HG03064 (cell line): ENCODE data around the gene KRTAP10-5.
"Not testable (repeated sequence)": the region's sequence is repeated elsewhere in the genome, so short reads cannot be mapped to it uniquely, and the experiment has no call there.

Source experiments
- ATAC-seq: cut with Tn5 transposase; IDR thresholded peaks from one replicate; pipeline ENCODE4 v1.9.1; 2021; ENCODE audit warnings: low read depth; ENCODE audit not compliant: unreplicated experiment

Gene KRTAP10-5

DNA sequence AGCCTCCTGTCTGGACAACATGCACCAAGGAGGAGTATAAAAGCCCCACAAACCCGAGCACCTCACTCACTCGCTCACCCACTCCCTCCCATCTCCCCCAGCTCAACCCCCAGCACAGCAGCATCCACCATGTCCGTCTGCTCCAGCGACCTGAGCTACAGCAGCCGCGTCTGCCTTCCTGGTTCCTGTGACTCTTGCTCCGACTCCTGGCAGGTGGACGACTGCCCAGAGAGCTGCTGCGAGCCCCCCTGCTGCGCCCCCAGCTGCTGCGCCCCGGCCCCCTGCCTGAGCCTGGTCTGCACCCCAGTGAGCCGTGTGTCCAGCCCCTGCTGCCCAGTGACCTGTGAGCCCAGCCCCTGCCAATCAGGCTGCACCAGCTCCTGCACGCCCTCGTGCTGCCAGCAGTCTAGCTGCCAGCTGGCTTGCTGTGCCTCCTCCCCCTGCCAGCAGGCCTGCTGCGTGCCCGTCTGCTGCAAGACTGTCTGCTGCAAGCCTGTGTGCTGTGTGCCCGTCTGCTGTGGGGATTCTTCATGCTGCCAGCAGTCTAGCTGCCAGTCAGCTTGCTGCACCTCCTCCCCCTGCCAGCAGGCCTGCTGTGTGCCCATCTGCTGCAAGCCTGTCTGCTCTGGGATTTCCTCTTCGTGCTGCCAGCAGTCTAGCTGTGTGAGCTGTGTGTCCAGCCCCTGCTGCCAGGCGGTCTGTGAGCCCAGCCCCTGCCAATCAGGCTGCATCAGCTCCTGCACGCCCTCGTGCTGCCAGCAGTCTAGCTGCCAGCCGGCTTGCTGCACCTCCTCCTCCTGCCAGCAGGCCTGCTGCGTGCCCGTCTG is 6.6 kb downstream of the KRTAP10-5 start, which contains the start of gene KRTAP10-4:
KRTAP10-4 (plus strand) TSS at position 100 of the 827 bp plus-strand sequence; CDS start at position 130, 30 bp downstream.
- ATAC-seq, result not testable (repeated sequence)

DNA sequence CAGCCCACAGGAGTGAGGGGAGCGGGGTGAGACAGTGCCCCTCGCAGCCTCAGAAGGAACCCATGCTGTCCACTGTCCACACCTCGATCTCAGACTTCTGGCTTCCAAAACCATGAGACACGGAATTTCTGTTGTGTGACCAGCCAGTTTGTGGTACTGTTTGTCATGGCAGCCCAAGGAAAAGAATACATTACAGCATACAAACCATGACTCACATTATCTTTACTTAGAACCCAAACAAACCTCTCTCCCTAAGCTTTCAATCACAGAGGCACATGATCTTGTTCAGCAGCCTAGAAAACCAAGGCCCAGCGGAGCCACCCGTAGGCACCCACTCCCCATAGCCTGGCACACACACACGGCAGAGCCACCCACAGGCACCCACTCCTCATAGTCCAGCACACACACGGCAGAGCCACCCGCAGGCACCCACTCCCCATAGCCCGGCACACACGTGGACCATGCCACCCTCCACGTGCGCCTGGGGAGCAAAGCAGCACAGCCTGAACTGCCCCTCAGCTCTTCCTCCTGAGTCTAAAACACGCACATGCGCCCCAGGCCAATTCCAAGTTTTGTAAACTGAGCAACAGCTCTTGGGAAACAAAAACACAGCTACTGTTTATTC is 7.3 kb downstream of the KRTAP10-5 start:
- no peak for ATAC-seq

DNA sequence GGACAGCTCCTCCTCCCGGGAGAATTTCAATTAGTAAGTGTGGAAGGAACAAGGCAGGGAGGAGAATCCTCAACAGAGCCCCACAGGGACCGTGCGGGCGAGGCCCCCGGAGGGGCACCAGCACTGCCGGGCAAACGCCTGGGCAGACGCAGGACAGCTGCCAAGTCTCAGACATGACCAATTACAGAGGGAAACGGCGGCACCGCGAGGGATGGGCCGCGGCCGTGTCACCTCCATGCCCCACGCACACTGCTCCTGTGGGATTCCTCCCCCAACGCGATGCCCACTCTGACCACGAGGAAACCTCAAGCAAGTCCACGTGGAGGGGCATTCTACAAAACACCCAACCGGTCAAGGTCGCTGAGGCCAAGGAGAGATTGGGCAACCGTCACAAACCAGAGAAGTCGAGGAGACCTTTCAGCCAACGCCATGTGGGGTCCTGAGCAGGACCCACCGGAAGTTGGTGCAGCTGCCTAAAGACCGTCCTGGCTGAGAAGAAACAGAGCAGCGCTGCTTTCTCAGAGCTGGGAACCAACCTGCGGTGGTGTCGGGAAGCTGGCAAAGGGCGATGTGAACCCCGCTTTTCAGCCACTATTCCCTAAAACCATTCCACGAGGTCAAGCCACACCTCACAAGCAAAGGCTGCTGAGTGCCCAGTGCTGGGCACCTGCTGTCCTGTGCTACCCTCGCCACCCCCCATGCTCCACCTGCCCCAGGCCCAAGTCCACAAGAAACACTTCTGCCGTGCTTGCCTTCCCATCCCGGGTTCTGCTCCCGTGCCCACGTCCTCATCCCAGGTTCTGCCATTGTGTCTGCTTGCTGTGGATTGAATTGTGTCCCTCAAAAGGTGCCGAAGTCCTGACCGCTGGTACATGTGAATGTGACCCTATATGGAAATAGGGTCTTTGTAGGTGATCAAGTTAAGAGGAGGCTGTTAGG is 8.3 kb downstream of the KRTAP10-5 start:
- ATAC-seq, result no peak

DNA sequence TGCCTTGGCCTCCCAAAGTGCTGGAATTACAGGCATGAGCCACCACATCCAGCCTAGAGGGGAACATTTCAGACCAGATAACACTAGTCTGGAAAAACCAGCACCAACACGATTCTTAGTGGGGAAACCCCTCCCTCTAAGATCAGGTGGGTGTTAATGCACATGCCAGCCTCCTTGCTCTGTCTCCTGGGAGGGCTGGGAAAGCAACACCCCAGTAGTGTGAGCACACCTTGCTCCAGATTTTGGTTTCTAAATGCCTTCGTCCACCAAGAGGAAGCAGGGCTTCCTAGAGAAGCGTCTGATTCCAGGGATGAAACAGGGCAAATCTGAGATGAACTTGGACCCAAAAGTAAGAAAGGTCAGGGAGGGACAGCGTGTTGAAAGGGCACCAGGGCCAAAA is 9.1 kb downstream of the KRTAP10-5 start:
- no peak for ATAC-seq

DNA sequence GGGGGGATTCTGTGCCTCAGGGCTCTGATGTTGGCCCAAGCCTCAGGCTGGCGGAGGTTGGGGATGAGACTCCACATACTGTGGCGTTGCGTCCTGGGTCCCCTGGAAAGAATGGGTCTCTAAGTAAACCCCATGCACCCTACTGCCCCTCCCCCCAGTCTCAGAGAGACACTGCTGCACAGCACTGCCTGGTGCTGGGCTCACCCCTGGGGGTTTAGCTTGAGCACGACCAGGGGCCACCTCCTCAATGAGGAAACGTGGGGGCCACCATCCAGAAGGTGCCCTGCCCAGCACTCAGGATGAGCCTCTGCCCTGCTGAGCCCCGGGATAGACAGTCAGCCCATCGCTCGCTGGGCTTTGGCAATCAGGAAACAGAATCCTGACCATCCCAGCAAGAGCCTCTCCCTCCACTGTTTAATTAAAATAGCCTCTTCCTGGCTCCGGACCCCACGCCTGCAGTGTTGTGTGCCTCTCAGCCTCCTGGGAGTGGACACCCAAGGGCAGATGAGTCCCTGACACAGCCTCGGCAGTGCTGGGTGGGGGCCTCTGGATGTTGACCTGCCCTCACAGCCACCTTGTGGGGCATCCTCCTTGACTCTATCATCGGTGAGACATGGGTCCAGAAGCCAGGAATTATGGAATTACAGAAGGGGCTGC is 10.4 kb downstream of the KRTAP10-5 start:
- ATAC-seq, result no peak

DNA sequence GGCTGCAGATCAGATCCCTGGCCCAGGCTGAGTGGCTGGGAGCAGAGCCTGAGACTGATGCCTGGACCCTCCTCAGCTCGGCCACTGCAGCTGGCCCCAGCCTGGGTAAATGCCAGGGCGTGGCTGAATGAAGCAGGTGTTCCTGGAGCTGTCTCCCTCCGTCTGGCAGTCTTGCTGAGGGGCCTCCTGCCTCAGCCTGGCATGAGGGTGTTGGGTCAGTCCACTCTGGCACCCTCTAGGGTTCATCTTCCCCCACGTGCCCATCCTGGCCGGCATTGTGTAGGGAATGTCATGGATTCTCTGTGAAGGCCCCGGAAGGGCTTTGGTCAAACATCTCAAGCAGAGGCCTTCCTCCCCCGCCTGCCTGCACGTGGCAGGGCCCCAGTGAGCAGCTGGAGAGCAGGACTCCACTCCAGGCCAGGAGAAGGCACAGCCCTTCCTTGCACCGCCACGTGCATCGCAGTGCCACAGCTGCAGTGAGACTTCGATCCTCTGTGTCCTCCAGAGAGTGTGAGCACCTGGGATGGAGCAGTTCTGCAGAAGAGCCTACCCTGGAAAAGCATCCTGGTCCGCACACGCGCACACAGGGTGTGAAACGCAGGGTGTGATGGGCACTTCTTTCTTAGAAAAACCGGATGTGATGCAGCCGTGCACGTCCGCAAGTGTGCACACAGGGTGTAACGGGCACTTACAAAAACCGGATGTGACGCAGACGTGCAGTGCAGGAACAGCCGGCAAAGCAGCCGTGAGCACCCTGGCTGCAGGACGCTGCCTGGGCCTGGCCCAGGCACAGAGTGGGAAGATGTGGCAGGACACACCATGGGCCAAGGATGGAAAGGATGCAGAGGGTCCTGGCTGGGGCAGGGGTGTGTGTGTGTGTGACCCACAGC is 11.5 kb downstream of the KRTAP10-5 start:
- no peak for ATAC-seq

DNA sequence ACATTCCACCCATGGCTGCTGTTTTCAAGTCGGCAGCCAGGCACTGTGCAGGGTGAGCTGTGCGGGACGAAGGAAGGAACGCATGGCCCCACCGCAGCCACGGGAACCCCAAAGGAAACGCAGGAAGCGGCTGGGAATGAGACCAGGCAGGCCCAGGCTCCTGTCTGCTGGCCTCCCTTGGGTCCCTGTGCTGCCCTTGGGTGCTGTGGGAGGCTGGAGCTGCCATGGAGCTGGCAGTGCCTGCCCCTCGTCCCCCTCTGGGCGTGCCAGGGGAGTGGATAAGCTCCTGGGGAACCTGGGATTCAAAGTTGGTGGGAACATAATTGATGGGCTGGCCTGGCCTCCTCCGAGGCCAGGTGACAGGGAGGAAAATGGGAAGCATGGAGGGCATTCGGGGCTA is 12.1 kb downstream of the KRTAP10-5 start:
- ATAC-seq, result no peak

DNA sequence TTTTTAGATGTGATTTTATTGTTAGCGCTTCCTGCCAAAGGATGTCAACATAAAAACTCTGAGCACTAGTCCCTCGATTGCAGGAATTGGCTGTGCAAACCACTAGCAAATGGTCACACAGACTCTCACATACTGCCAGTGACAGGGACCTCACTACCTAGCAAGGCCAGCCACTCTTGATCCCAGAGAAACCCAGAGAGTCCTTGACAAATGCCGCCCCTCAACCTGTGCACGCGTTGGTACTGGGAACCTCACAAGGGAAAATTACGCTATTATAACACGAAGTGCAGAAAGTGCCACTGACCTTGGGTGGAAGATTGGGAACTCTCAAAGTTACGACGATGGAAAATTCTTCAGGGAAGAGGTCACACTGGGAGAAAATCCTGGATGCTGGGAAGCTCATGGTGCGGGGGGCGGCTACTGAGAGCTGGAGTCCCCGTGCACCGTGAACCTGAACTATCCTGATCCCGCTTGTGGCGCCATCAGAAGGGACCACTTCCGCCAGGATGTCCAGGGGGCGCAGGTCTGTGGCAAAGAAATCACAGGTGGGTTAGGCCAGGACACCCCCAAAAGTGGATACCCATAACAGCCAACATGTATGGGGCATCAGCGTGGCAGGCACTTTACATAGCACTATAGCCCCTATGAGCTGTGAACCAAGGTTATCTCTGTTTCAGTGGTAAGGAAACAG is 12.8 kb downstream of the KRTAP10-5 start:
- ATAC-seq, result no peak

DNA sequence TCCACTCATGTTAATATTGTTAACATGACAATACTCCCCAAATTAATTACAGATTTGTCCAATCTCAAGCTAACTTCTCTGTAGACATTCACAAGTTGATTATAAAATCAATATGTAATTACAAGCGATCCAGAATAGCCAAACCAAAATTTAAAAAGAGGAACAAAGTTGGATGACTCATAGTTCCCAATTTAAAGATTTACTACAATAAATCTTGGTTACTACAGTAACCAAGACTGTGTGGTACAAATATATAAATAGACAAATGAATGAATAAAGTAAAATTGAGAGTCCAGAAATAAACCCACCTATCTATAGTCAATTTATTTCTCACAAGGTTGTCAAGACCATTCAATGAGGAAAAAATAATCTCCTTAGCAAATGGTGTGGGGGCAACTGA is 14.0 kb downstream of the KRTAP10-5 start:
- ATAC-seq, result no peak

DNA sequence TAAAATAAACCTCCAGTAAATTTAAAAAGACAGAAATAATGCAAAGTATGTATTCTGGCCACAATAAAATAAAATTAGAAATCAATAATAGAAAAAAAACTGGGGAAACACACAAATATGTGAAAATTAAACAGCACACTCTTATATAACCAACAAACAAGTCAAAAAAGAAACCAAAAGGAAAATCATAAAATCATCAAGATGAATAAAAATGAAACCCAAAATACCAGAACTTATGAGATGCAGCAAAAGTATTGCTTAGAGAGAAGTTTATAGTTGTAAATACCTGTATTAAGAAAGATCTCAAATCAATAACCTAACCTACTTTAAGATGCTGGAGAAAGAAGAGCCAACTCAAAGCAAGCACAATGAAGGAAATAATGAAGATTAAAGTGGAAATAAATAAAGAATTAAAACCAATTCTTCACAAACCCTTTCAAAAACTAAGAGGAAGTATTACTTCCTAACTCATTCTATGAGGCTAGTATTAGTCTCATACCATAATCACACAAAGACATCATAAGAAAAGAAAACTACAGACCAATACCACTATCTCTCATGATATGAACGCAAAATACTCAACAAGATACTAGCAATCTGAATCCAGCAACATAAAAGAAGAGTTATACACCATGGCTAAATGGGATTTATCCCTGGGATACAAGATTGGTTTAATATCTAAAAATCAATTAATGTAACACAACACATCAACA is 15.4 kb downstream of the KRTAP10-5 start:
- no peak for ATAC-seq

DNA sequence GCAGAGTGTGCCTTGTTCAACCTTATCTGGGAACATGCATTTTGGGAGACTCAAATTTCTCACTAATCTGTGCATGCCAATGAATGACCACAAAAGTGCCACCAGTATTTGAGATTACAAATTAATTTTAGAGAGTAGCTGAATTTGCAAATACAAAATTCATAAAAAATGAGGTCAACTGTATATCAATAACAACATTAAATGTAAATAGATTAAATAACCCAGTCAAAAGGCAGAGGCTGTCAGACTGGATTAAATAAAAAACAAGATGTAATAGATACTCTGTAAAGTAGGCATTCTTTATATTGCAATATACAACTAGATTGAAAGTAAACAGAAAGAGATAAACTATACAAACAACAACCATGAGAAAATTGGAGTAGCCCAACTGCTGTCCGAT is 16.3 kb downstream of the KRTAP10-5 start:
- no peak for ATAC-seq

DNA sequence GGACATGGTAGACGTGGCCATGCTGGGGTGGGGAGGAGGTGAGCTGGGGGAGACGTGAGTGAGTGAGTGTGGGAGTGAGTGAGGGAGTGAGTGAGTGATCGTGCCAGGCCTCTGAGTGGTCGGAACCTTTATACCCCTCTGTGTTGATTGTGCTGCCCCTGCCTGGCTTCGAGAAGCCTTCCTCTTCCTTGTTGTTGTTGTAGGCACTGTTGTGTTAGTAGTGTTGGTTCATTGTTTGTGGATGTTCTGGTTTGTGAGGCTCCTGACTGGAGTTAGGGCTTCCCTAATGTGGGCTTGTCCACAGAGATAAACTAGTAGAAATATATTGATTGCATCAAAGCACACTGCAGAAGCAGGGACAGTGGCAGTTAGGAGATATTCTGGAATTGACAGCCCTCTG is 21.7 kb downstream of the KRTAP10-5 start, which contains the start of gene KRTAP10-3:
KRTAP10-3 (minus strand) TSS at position 101 of the 400 bp plus-strand sequence; CDS start at position 21, 80 bp downstream.
- no peak for ATAC-seq

DNA sequence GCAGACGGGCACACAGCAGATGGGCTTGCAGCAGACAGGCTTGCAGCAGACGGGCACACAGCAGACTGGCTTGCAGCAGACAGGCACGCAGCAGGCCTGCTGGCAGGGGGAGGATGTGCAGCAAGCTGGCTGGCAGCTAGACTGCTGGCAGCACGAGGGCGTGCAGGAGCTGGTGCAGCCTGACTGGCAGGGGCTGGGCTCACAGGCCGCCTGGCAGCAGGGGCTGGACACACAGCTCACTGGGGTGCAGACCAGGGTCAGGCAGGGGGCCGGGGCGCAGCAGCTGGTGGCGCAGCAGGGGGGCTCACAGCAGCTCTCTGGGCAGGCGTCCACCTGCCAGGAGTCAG is 22.1 kb downstream of the KRTAP10-5 start:
- ATAC-seq, result not testable (repeated sequence)

DNA sequence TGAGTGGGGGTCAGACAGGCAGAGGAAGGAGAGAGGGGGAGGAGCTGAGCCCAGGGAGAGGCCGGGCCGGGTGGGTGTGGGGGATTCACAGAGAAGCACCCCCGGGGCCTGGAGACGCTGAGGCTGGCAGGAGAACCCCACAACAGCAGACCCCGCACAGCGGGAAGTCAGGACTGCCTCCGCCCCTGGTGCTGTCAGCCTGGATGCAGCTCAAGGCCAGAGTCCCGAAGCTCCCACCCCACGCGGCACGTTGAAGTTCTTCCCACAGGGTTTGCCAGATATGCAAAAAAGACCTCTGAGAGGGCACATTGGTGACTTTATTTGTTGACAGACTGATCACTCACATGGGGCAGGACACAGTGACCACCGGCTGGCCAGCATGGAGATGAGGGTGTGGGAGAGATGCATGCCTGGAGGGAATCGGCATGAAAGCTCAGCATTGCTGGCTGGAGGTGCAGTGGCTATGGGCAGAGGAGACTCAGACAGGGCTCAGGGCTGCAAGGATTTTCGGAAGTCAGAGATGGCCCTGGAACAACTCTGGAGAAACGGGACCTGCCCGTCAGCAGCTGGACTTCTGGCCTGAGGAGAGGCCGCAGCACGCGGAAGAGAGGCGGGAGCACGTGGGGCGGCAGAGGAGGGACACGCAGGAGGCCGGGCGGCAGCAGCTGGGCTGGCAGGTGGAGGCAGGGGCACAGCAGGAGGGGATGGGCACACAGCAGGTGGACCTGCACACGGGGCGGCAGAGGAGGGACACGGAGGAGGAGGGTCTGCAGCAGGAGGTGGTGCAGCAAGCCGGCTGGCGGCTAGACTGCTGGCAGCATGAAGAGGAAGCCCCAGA is 22.7 kb downstream of the KRTAP10-5 start:
- ATAC-seq, result no peak

DNA sequence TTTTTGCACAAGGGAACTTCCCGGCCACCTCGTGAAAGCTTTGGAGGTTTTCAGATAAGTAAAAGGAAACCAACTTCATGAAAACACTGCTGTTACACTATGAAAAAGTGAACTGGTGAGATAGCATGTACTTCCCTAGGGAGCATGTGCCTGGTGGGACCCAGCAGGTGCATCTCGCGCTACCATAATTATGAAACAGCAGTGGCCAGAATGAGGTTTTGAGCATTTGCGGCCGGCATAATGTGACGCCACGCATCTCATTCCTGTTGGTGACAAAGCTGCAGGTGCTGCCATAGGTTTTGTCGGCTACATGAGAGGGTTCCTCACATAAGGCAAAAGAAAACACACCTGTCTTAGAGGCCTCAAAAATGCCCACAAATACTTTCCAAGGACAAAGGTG is 23.5 kb downstream of the KRTAP10-5 start:
- ATAC-seq, result no peak

DNA sequence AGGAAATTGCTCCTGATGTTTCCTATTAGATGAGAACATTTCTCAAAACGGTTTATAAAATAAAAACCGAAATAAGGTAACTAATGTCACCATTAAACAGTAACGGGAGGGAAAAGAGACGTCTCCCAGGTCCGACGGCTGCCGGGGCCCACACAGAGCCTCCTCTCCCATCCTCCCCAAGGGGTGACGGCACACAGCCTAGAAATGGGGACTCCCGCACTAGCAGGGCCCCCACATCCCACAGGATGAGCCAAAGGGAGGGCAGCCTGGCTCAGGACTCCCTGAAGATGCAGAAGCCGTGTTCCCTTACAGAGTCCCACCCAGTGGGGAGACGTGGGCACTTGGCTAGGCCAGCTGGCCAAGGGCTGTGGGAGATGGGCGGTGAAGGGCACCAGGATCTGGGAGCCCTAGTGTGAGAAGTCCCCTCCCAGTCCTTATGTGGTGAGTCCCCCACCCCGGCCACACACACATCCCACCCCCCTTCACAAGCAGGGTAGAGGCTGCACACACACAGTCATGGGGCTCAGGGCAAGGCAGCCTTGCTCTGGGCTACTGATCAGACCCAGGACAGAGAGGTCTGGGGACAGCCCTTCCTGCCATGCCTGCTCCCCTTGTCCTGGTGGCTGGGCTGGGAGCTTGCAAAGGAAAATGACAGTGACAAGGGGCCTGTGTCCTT is 25.1 kb downstream of the KRTAP10-5 start:
- no peak for ATAC-seq

DNA sequence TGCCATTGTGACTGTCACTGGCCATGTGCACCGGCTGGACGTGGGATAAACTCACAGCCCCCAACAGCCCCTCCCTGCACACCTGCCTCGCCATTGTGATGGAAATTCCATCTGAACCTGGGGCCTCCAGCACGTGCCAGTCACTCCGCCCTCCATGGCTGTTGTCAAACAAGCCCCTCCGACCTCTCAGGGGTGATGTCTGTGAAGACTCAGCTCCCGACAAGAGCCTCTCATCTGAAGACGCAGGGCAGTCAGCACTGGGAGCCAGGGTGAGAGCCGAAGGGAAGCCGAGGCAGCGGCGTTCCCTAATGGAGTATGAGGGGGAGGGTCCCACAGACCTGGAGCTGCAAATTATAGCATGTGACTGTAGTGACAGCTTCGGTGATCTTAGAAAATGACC is 27.7 kb downstream of the KRTAP10-5 start:
- no peak for ATAC-seq
